WTC11 (cell line): ENCODE measurements around the gene FASN.

Source experiments
- ELF4 ChIP-seq: sonication (generic); formaldehyde crosslinking; IDR thresholded peaks from 2 replicates; pipeline ENCODE4 v1.8.1; 2022; ENCODE audit warnings: low read depth, mild to moderate bottlenecking, moderate library complexity, missing genetic modification reagents
- KAT7 ChIP-seq: sonication (generic); formaldehyde crosslinking; IDR thresholded peaks from 2 replicates; pipeline ENCODE4 v1.8.1; 2023; ENCODE audit warnings: missing genetic modification reagents, mild to moderate bottlenecking, borderline replicate concordance
- SMAD4 ChIP-seq: sonication (generic); formaldehyde crosslinking; IDR thresholded peaks from 2 replicates; pipeline ENCODE4 v1.8.0; 2022; ENCODE audit warnings: mild to moderate bottlenecking, missing genetic modification reagents
- SP1 ChIP-seq: sonication (generic); formaldehyde crosslinking; conservative IDR thresholded peaks from 2 replicates; pipeline ENCODE4 v1.8.1; 2022; ENCODE audit warnings: missing genetic modification reagents
- ZNF121 ChIP-seq: sonication (generic); formaldehyde crosslinking; IDR thresholded peaks from 2 replicates; pipeline ENCODE4 v1.8.0; 2023; ENCODE audit warnings: missing genetic modification reagents
- TF ChIP-seq, protein P1 (sequence below): fragments of 200-600 bp; IDR thresholded peaks from 2 replicates; pipeline ENCODE4 v1.8.0; 2022; ENCODE audit warnings: antibody characterized with exemption
- TF ChIP-seq, protein P2 (sequence below): sonication (generic); formaldehyde crosslinking; IDR thresholded peaks from 2 replicates; pipeline ENCODE4 v1.8.1; 2023; ENCODE audit warnings: mild to moderate bottlenecking, missing genetic modification reagents
- TF ChIP-seq, protein P3 (sequence below): sonication (generic); formaldehyde crosslinking; IDR thresholded peaks from 2 replicates; pipeline ENCODE4 v1.8.1; 2023; ENCODE audit warnings: mild to moderate bottlenecking, missing genetic modification reagents, moderate library complexity
- TF ChIP-seq, protein P4 (sequence below): sonication (generic); formaldehyde crosslinking; conservative IDR thresholded peaks from 2 replicates; pipeline ENCODE4 v1.8.1; 2022; ENCODE audit warnings: mild to moderate bottlenecking, missing genetic modification reagents
- TF ChIP-seq, protein P5 (sequence below): sonication (generic); formaldehyde crosslinking; IDR thresholded peaks from 2 replicates; pipeline ENCODE4 v1.8.0; 2023; ENCODE audit warnings: missing genetic modification reagents, mild to moderate bottlenecking, borderline replicate concordance
- TF ChIP-seq, protein P6 (sequence below): sonication (generic); formaldehyde crosslinking; IDR thresholded peaks from 2 replicates; pipeline ENCODE4 v1.8.1; 2022; ENCODE audit warnings: low read depth, missing genetic modification reagents, borderline replicate concordance

DNA sequence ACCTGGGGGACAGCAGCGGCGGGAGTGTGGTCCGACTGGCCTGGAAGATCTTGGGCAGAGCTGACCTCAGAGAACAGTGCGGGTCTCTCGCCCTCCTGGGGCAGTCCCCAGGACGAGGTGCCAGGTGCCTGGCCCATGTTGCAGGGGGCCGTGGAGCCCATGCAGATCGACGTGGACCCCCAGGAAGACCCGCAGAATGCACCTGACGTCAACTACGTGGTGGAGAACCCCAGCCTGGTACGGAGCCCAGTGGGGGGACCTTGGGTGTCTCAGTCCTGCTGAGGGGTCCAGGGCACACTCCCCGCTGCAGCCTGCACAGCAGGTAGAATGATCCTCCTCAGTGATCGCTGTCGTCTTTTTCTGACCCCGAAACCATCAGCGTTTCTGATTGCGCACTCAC, 44.9 kb downstream of the FASN start:
- TF ChIP-seq, protein P1, sequence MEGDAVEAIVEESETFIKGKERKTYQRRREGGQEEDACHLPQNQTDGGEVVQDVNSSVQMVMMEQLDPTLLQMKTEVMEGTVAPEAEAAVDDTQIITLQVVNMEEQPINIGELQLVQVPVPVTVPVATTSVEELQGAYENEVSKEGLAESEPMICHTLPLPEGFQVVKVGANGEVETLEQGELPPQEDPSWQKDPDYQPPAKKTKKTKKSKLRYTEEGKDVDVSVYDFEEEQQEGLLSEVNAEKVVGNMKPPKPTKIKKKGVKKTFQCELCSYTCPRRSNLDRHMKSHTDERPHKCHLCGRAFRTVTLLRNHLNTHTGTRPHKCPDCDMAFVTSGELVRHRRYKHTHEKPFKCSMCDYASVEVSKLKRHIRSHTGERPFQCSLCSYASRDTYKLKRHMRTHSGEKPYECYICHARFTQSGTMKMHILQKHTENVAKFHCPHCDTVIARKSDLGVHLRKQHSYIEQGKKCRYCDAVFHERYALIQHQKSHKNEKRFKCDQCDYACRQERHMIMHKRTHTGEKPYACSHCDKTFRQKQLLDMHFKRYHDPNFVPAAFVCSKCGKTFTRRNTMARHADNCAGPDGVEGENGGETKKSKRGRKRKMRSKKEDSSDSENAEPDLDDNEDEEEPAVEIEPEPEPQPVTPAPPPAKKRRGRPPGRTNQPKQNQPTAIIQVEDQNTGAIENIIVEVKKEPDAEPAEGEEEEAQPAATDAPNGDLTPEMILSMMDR: no peak
- TF ChIP-seq, protein P2, sequence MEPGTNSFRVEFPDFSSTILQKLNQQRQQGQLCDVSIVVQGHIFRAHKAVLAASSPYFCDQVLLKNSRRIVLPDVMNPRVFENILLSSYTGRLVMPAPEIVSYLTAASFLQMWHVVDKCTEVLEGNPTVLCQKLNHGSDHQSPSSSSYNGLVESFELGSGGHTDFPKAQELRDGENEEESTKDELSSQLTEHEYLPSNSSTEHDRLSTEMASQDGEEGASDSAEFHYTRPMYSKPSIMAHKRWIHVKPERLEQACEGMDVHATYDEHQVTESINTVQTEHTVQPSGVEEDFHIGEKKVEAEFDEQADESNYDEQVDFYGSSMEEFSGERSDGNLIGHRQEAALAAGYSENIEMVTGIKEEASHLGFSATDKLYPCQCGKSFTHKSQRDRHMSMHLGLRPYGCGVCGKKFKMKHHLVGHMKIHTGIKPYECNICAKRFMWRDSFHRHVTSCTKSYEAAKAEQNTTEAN (CRISPR knock-in tag): no peak
- TF ChIP-seq KAT7 (CRISPR knock-in tag) (no peak), SMAD4 (no peak), ZNF121 (CRISPR knock-in tag) (no peak), ELF4 (CRISPR knock-in tag) (no peak), SP1 (CRISPR knock-in tag) (no peak)
- TF ChIP-seq, protein P3, sequence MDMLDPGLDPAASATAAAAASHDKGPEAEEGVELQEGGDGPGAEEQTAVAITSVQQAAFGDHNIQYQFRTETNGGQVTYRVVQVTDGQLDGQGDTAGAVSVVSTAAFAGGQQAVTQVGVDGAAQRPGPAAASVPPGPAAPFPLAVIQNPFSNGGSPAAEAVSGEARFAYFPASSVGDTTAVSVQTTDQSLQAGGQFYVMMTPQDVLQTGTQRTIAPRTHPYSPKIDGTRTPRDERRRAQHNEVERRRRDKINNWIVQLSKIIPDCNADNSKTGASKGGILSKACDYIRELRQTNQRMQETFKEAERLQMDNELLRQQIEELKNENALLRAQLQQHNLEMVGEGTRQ (CRISPR knock-in tag): no peak
- TF ChIP-seq, protein P4, sequence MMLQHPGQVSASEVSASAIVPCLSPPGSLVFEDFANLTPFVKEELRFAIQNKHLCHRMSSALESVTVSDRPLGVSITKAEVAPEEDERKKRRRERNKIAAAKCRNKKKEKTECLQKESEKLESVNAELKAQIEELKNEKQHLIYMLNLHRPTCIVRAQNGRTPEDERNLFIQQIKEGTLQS (CRISPR knock-in tag): no peak
- TF ChIP-seq, protein P5, sequence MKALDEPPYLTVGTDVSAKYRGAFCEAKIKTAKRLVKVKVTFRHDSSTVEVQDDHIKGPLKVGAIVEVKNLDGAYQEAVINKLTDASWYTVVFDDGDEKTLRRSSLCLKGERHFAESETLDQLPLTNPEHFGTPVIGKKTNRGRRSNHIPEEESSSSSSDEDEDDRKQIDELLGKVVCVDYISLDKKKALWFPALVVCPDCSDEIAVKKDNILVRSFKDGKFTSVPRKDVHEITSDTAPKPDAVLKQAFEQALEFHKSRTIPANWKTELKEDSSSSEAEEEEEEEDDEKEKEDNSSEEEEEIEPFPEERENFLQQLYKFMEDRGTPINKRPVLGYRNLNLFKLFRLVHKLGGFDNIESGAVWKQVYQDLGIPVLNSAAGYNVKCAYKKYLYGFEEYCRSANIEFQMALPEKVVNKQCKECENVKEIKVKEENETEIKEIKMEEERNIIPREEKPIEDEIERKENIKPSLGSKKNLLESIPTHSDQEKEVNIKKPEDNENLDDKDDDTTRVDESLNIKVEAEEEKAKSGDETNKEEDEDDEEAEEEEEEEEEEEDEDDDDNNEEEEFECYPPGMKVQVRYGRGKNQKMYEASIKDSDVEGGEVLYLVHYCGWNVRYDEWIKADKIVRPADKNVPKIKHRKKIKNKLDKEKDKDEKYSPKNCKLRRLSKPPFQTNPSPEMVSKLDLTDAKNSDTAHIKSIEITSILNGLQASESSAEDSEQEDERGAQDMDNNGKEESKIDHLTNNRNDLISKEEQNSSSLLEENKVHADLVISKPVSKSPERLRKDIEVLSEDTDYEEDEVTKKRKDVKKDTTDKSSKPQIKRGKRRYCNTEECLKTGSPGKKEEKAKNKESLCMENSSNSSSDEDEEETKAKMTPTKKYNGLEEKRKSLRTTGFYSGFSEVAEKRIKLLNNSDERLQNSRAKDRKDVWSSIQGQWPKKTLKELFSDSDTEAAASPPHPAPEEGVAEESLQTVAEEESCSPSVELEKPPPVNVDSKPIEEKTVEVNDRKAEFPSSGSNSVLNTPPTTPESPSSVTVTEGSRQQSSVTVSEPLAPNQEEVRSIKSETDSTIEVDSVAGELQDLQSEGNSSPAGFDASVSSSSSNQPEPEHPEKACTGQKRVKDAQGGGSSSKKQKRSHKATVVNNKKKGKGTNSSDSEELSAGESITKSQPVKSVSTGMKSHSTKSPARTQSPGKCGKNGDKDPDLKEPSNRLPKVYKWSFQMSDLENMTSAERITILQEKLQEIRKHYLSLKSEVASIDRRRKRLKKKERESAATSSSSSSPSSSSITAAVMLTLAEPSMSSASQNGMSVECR: no peak
- TF ChIP-seq, protein P6, sequence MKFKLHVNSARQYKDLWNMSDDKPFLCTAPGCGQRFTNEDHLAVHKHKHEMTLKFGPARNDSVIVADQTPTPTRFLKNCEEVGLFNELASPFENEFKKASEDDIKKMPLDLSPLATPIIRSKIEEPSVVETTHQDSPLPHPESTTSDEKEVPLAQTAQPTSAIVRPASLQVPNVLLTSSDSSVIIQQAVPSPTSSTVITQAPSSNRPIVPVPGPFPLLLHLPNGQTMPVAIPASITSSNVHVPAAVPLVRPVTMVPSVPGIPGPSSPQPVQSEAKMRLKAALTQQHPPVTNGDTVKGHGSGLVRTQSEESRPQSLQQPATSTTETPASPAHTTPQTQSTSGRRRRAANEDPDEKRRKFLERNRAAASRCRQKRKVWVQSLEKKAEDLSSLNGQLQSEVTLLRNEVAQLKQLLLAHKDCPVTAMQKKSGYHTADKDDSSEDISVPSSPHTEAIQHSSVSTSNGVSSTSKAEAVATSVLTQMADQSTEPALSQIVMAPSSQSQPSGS (CRISPR knock-in tag): no peak
